Measurements from ENCODE around the gene NFATC4.
"Not testable (repeated sequence)": the region's sequence is repeated elsewhere in the genome, so short reads cannot be mapped to it uniquely, and the experiment has no call there.

Gene NFATC4

DNA sequence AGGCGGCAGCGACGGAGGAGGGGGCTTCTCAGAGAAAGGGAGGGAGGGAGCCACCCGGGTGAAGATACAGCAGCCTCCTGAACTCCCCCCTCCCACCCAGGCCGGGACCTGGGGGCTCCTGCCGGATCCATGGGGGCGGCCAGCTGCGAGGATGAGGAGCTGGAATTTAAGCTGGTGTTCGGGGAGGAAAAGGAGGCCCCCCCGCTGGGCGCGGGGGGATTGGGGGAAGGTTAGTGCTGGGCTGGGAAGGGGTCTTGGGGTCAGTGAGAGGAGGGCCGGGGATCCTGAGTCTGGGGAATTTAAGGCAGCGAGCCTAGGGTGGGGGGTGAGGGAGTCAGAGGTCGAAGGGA, 203 bp downstream of the NFATC4 start:
- DNase-seq (ENCODE audit: low spot score): no peak

DNA sequence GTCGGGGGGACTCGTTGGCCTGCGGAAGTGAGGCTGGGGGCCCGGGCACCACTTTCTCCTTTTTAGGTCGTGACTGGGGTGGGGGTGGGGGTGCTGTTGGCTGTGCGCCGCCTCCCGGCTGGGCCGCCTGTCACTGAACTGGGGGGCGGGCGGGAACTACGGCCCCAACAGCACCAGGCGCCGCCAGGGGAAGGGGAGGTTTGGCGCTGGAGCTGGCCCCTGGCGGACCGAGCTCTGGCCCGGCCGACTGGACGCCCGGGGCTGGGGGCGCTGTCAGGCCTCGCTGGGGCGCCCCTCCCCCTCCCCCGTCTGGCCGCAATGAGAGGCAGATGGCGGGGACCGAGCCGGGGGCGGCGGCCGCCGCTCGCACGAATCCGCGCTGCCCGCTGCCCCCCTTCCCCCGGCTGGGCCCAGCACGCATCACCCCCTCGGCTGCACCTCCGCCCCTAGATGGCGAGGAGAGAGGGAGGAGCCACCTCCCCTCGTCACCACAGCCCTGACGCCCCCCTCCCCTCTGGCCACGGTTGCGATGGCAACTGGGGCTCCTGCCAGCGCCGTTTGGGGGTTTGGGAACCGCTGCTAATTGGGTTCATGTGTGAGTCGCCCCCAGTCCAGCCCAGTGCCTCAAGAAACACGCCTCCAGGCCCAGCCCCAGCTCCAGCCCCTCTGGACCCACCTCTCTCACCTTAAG, 723 bp downstream of the NFATC4 start:
- DNase-seq (ENCODE audit: low spot score): no peak

DNA sequence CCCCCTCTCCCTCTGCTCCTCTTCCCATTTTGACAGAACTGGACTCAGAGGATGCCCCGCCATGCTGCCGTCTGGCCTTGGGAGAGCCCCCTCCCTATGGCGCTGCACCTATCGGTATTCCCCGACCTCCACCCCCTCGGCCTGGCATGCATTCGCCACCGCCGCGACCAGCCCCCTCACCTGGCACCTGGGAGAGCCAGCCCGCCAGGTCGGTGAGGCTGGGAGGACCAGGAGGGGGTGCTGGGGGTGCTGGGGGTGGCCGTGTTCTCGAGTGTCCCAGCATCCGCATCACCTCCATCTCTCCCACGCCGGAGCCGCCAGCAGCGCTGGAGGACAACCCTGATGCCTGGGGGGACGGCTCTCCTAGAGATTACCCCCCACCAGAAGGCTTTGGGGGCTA, 1.5 kb downstream of the NFATC4 start:
- no peak for DNase-seq (ENCODE audit: low spot score)

GRCh38 chr14:24369907-24370687, 2.1 kb downstream of the NFATC4 start:
- no peak for DNase-seq (ENCODE audit: low spot score)

- DNase-seq (ENCODE audit: low spot score): no peak
These were observed 2.8 kb downstream of the NFATC4 start for GRCh38 chr14:24370748-24371147.

DNA sequence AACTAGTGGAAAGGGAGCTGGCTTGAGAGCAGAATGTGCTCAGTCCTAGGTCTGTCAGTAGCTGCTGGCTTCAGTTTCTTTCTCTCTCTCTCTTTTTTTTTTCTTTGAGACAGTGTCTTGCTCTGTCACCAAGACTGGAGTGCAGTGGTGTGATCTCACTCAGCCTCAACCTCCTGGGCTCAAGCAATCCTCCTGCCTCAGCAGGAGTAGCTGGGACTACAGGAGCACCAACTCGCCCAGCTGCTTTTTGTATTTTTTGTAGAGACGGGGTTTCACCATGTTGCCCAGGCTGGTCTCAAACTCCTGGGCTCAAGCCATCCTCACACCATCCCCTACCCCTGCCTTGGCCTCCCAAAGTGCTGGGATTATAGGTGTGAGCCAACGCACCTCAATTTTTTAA, 3.6 kb downstream of the NFATC4 start:
- not testable (repeated sequence) for DNase-seq (ENCODE audit: low spot score)

DNA sequence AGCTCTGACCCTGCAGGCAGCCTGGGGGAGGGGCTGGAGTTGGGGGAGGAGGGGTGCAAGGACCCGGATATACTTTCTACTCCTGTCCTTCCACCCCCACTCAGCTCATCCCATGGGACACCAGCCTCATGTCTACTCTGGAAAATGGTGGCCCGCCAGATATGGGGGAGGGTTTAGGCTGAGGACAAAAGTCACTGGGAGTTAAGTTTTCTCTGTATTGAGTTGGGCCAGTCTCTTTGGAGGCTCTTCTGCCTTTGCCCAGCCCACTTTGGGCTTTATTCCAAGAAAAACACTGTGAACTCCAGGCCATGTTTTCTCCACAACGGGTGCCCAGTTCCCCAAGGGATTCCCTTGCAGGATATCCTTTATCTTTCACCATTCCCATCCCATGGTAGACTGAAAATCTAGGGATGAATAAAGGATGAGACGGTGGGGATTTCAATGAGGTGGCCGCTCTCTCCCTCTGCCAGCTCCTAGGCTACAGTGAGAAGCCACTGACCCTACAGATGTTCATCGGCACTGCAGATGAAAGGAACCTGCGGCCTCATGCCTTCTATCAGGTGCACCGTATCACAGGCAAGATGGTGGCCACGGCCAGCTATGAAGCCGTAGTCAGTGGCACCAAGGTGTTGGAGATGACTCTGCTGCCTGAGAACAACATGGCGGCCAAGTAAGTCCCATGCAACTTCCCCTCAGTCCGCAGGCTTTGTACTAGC, 4.9 kb downstream of the NFATC4 start:
- no peak for DNase-seq (ENCODE audit: low spot score)

- no peak for DNase-seq (ENCODE audit: low spot score)
These were observed 8.6 kb downstream of the NFATC4 start for GRCh38 chr14:24376448-24377070.

GRCh38 chr14:24377126-24377525, 9.1 kb downstream of the NFATC4 start:
- DNase-seq (ENCODE audit: low spot score): no peak

DNA sequence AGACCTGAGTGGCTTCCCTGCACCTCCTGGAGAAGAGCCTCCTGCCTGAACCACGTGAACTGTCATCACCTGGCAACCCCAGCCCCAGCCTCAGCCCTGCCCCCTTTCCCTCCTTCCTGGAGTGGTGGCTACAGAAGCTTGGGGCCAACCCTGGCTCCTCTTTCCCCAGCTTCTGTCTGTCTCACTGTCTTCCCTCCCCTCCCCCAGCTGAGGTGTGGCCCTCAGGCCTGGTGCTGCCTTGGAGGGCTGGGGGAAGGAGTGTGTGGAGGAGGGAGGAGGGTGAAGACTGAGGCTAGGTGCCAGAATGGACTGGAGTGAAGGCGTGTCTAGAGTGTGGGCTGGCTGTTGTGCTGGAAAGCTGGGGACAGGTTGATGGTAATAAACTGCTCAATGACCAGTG, 9.7 kb downstream of the NFATC4 start:
- DNase-seq (ENCODE audit: low spot score): no peak

- DNase-seq (ENCODE audit: low spot score): no peak
These were observed 10.3 kb downstream of the NFATC4 start for GRCh38 chr14:24378327-24378726.

DNA sequence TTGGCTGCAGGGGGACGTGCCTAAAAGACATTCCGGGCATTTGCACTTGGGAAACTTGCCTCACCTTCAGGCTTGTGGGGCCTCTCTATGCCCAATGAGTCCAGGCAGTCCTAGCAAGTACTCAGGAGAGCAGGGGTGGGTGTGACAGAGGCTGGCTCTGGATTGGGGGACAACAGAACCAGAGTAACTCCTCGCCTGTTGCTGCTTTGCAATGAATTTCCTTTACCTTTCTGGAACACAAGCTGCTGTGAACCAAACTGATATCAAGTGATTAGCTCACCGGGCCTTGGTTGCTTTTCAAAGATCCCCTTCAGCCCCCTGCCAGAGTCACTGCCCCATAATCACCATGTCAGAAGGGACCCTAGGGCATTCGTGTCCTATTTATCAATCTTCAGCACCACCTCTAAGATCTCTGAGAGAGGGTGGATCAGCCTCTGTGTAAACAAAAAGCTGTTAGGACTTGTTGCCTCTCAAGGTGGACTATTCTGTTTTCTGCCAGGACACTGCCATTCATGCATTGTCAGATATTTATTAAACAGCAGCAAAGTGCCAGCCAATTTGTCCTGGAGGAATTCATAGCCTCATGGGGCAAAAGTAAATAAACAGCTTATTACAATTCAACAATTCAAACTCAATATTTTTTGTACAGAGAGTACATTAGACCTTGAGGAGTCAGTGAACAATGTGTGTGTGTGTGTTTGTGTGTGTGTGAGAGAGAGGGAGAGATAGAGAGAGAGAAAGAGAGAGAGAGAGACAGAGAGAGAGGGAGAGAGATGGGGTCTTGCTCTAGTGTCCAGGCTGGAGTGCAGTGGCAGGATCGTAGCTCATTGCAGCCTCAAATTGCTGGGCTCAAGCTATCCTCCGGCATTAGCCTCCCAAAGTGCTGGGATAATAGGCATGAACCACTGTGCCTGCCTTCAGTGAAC, 11.3 kb downstream of the NFATC4 start:
- no peak for DNase-seq (ENCODE audit: low spot score)

GRCh38 chr14:24379907-24380730, 12.1 kb downstream of the NFATC4 start:
- no peak for DNase-seq (ENCODE audit: low spot score)

DNA sequence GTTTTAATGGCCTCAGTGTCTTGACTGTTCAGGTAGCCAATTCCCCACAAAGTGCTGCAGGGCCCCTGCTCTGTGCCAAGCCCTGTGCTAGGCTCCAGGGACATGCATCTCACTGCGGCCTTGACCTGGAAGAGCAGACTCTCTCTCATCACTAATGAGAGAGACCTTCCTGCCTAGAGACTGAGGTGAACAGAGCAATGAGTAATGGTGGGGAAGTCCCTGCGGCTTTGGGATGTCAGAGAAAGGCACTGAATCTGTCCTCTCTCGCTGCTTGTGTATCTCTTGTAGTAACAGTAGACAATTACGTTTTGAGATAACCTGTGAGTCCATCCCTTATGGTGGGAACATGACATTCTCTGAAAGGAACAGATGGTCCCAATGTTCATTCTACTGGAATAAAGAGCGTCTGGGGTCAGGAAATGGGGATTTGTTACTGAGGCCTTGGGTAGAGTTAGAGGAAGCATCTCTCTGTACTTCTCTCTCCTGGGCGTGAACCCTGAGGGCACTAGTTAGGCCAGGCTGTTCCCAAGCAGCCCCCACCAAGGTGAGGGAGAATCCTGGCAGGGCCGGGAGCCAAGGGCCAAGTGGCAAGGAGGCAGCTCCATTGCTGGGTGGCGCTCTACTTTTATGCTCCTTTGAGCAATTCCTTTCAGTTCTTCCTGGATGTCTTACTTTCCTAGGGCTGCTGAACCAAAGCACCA, 13.5 kb downstream of the NFATC4 start:
- DNase-seq (ENCODE audit: low spot score): peak; percentile 28

DNA sequence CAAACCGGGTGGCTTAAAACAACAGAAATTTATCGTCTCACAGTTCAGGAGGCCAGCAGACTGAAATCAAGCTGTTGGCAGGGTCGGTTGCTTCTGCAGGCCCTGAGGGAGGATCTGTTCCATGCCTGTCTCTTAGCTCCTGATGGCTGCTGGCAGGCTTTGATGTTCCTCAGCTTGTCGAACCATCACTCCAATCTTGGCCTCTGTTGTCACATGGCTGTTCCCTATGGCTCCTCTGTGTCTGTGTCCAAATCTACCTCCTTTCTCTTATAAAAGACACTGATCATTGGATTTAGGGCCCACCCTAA, 14.0 kb downstream of the NFATC4 start:
- DNase-seq (ENCODE audit: low spot score): no peak

GRCh38 chr14:24384169-24384568, 16.2 kb downstream of the NFATC4 start:
- no peak for DNase-seq (ENCODE audit: low spot score)

DNA sequence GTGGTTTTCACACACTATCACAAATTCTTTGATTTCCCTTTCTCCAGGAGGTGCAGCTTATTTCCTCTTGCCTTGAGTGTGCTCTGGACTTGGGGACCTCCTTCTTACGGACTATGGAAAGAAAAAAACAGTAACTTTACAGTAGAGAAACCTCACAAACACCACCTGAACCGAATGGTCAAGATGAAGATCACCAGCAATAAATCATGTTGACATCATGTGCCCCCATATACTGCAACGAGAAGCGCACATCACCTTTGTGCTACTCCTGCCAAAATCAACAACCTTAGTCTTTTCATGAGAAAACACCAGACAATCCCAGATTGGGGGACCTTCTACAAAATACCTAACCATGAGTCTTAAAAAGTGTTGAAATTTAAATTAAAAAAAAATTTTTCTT, 17.5 kb downstream of the NFATC4 start:
- DNase-seq (ENCODE audit: low spot score): no peak

DNA sequence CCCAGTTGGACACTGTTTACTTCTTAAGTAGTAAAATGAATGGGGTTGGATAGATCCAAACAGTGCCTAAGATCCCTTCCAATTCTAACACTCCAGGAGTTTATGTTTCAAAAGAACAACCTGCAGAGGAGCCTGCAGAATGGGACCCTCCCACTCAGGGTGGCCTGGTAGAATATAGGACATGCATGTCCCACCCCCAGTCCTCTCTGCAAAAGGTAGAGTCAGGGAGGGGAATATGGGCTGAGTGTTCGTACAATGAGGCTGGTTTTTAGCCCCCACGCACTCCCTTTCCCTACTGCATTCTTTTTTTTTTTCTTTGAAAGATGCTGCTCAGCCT, 19.0 kb downstream of the NFATC4 start:
- DNase-seq (ENCODE audit: low spot score): no peak

DNA sequence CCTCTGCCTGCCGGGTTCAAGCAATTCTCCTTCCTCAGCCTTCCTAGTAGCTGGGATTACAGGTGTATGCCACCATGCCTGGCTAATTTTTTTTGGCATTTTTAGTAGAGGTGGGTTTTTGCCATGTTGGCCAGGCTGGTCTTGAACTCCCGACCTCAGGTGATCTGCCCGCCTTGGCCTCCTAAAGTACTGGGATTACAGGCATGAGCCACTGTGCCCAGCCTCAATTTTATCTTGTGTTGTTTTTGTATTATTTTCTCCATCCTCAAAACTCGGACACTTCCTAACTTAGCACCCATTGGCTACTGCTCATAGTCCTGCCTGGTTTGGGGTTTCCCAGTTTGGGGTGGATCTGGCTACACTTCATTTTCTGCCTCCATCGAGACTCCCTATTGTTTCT, 19.6 kb downstream of the NFATC4 start:
- not testable (repeated sequence) for DNase-seq (ENCODE audit: low spot score)

DNA sequence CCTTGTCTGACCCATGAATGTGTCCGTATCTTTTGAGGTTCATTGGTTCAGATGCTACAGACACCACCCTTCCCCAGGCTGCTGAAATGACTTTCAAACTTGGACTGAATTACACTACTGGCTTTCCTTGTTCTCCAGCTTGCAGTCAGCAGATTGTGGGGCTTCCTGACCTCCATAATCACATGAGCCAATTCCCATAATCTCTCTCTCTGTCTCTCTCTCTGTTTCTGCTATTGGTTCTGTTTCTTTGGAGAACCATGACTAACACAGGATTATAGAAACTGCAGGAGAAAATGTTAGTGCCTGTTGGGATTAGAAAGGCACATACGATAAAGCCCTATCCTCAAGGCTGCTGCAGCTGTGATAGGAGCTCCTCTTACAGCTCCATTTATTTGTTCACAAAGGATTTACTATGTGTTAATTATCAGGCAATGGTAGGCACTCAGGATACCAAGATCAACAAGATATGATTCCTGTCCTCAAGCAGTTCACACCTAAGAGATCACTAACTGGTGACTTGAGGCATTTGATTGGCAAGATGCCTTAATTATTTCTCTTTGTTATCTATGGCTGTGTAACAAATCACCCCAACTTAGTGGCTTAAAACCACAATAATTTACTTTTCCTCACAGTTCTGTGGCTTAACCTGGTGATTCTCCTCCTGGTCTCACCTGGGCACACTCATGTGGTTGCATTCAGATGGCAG, 20.6 kb downstream of the NFATC4 start:
- DNase-seq (ENCODE audit: low spot score): no peak
